22Rv1 (cell line): ENCODE data around the gene RMDN3.

Source experiments
- H3K27ac ChIP-seq: fragments of 450-650 bp; 2 replicates; pipeline ENCODE4 v1.5.1; 2017
- CTCF ChIP-seq: fragments of 450-650 bp; IDR thresholded peaks from 2 replicates; pipeline ENCODE4 v1.5.1; 2017; ENCODE audit warnings: mild to moderate bottlenecking
- ZFX ChIP-seq: fragments of 450-650 bp; IDR thresholded peaks from 2 replicates; pipeline ENCODE4 v1.6.1; 2017; ENCODE audit warnings: antibody characterized with exemption, borderline replicate concordance

RMDN3 gene, protein sequence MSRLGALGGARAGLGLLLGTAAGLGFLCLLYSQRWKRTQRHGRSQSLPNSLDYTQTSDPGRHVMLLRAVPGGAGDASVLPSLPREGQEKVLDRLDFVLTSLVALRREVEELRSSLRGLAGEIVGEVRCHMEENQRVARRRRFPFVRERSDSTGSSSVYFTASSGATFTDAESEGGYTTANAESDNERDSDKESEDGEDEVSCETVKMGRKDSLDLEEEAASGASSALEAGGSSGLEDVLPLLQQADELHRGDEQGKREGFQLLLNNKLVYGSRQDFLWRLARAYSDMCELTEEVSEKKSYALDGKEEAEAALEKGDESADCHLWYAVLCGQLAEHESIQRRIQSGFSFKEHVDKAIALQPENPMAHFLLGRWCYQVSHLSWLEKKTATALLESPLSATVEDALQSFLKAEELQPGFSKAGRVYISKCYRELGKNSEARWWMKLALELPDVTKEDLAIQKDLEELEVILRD

GRCh38 chr15:40754883-40755811 lies at the start of gene RMDN3:
TSS of gene RMDN3 (minus strand) at chr15:40755254. CDS start at chr15:40754783, 471 bp downstream.
- TF ChIP-seq CTCF (no peak), ZFX (no peak)
- H3K27ac ChIP-seq, result peak within 1 kb of the TSS; percentile 88

GRCh38 chr15:40803688-40804087 lies 48.6 kb upstream of the RMDN3 start:
- H3K27ac ChIP-seq, result peak overlapping the region; percentile 27; the same call in 1 of the 2 replicates
- TF ChIP-seq CTCF (peak; percentile 13), ZFX (no peak)

DNA sequence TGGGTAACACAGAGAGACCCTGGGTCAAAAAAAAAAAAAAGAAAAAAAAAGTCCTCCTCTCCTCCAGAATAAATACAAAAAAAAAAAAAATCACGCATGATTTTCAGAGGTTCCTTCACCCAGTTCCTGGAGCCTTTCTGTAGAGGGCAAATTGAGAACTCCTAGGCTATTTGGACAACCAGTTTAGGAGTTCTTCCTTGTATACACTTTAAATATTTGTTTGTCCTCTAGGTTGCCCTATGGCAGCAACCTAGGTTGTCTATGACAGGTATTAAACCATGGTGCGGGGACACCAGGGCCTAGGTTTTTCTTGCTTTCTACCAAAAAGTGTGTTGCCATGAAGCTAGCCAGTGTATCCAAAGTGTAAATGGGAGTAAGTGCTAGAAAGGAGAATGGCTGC lies 48.0 kb upstream of the RMDN3 start:
- TF ChIP-seq CTCF (no peak), ZFX (no peak)
- peak overlapping the region; percentile 27; the same call in 1 of the 2 replicates for H3K27ac ChIP-seq

DNA sequence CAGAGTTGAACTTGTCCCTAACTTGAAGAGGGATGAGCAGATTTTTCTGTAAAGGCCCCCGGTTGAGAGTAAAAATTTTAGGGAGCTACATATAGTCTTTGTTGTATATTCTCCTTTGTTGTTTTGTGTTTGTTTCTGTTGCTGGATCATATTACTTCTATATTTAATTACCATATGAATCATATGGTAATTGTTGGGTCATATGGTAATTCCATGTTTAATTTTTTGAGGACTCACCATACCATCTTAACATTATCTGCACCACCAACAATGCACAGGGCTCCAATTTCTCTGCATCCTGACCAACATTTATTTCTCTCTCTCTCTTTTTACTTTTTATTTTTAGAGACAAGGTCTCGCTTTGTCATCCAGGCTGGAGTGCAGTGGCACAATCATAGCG lies 44.5 kb upstream of the RMDN3 start:
- no peak for TF ChIP-seq ZFX
- TF ChIP-seq CTCF, result no peak
- no peak overlapping the region for H3K27ac ChIP-seq

DNA sequence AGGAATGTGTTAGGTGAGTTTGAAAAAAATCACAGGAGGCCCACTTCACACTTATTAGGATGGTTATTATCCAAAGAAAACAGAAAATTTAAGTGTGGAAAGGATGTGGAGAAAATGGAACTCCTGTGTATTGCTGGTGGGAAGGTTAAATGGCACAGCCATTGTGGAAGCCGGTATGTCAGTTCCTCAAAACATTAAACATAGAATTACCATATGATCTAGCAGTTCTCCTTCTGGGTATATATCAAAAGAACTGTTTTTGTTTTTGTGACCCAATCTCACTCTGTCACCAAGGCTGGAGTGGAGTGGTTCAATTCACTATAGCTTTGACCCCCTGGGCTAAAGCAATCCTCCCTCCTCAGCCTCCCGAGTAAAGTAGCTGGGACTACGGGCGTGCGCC lies 41.5 kb upstream of the RMDN3 start:
- H3K27ac ChIP-seq, result no peak overlapping the region
- TF ChIP-seq ZFX (no peak), CTCF (no peak)

DNA sequence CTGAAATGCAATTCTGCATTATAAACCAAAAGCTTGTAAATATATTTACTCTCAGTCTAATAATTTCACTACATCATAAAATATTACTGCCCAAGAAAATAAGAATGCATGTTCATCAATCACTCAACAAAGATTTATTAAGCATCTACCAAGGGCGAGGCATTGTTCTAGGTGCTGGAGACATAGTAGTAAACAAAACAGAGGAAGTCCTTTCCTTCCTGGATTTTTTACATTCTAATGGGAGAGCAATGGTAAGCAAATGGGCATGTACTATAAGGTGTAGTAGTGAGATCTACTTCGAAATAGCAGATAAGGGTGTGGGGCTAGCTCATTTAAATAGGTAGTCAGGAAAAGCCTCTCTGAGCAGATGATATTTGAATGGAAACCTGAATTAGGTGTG lies 41.0 kb upstream of the RMDN3 start:
- TF ChIP-seq ZFX (no peak), CTCF (no peak)
- H3K27ac ChIP-seq, result no peak overlapping the region
